HG03097 (cell line): ENCODE results near the gene CD7.
"Not testable (repeated sequence)": the region's sequence is repeated elsewhere in the genome, so short reads cannot be mapped to it uniquely, and the experiment has no call there.

Source experiments
- ATAC-seq: cut with Tn5 transposase; IDR thresholded peaks from one replicate; pipeline ENCODE4 v1.9.1; 2021; ENCODE audit not compliant: unreplicated experiment, low FRiP score

CD7 gene

DNA sequence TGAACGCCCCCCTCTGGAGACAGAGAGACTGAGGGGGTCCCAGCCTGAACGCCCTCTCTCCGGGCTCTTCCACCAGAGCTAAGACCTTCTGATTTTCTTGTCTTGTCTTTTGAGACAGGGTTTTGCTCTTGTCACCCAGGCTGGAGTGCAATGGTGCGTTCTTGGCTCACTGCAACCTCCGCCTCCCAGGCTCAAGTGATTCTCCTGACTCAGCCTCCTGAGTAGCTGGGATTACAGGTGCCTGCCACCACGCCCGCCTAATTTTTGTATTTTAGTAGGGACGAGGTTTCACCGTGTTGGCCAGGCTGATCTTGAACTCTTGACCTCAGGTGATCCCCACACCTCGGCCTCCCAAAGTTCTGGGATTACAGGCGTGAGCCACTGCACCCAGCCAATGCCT is 30.6 kb upstream of the CD7 start:
- not testable (repeated sequence) for ATAC-seq

DNA sequence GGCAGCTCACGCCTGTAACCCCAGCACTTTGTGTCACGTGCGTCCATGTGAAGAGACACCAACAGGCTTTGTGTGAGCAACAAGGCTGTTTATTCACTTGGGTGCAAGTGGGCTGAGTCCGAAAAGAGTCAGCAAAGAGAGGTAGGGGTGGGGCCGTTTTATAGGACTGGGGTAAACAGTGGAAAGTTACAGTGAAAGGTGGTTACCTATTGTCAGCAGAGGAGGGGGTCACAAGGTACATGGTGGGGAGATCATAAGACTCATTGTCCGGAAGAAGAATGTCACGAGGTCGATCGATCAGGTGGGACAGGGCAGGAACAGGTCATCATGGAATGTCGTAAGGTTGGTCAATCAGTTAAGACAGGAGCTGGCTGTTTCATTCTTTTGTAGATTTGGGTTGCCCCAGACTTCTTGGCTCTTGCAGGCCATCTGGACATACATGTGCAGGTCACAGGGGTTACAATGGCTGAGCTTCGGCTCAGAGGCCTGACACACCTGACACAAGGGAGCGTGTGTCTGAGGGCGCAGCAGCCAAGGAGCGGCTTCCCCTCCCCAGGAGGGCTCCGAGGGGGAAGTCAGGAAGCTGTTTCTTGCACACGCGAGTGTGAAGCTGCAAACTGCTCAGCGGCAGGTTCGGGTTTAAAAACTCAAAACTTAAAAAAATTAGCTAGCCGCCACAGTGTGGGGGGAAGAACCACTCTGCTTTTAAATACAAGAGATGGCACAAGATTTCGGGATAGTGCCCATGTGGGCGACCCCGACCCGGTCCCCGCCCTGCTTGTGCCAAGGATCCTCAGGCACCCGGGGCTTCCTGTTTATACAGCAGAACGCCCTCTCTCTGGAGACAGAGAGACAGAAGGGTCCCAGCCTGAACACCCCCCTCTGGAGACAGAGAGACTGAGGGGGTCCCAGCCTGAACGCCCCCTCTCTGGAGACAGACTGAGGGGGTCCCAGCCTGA is 29.2 kb upstream of the CD7 start:
- ATAC-seq, result no peak

DNA sequence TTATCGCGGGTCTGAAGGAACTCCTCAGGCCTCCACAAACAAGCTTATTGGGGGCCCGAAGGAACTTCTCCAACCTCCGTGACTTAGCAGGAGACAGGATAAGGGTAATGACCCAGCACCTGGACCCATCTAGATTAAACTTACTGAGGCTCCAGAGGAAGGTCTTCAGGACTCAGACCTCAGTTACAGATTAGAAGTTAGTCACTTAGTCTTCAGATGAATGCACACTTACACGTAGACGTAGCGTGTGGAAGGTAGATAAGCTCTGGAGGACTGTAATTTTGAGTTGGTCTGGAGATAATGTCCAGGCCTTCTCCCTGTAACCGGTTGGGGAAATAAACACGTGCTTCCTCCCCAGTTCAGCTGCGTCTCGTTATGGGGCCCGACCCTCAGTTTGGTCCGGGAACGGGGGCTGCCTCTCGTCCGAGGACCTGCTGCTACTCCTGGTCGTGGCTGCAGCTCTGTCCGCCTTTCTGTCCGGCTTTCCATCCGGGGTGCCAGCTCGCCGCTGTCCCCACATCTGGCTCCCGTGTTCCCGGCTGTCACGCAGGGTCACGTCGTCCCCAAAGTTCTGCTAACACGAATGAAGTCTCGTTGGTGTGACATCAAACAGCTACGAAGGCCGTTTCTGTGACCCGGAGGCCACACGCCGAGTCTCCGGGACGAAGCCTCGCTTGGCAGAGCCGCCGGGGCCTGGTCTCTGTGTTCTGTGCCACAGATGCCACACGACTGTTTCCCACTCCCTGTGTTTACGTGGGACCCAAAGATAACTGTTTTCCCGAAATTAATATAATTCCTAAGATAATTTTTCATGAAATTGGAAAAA is 28.0 kb upstream of the CD7 start:
- no peak for ATAC-seq

DNA sequence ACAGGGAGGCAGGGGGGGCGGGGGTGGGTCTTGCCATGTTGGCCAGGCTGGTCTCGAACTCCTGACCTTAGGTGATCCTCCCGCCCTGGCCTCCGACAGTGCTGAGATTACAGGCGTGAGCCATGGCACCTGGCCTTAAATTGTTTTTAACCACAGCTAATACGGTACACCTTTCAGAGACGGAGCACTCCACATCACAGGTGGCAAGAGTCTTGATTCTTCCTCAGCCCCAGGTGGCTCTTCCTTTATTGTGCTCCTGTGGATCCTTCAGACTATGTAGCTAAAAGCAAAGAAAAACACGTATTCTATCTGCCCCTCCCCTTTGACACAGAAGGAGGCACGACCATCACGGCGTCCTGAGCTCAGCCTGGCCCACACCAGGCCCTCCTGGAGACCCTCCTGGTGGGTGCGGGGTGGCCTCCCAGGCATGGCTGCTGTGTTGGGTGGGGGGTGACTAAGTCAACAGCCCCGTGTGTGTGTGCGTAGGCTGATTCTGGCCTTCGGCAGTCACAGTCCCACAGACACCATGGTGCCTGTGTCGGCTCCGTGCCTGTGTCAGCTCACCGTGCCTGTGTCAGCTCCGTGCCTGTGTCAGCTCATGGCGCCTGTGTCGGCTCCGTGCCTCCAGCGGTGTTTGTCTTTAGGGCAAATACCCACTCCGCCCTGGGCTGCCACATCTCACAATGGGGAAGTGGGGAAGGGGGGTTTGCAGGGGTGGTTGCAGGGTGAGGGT is 26.9 kb upstream of the CD7 start:
- no peak for ATAC-seq

DNA sequence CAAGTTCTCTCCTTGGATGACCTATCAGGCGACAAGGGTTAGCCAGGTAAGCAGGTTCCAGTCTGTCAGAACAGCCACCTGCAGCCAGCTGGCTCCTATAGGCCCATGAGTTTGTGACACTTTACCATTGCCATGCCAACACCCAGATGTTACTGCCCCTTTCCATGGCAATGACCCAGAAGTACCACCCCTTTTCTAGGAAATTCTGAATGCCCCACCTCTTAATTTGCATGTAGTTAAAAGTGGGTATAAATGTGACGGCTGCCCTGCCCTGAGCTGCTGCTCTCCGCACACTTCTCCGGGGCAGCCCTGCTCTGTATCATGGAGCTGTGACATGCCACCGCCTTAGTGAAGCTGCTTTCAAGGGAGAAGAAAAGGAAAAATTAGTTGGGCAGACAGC is 26.2 kb upstream of the CD7 start:
- ATAC-seq, result no peak

DNA sequence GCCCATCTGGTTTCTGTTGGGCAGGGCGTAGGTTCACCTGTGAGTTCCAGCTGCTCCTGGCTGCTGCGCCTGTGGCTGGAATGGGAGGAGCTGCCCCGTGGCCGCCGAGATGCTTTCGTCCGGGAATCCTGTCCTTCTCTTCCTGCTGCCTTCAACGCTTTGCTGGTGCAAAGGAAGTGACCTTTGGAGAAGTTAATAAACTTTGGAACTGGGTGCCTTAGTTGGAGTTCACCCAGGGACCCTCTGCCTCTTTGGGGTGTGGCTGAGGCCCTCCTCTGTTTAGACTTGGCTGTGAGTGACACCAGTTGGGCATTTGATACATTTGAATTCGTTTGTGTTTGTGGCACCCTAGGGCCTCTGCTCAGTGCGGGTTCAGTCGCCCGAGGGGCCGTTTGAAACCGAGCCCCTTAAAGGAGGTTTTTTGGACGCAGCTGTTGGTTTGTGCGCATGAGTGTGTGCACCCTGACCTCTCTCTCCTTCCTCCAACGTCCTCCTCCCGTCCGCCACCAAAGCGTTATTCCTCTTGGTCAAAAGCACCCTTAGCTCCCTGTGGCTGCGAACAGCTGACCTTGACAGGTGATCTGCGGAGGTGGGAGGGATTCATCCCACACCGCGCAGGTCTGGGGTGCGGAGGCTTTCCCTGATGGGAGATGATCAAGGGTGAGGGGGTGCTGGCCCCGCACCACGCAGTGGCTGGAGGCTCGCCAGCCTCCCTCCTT is 25.1 kb upstream of the CD7 start:
- no peak for ATAC-seq

DNA sequence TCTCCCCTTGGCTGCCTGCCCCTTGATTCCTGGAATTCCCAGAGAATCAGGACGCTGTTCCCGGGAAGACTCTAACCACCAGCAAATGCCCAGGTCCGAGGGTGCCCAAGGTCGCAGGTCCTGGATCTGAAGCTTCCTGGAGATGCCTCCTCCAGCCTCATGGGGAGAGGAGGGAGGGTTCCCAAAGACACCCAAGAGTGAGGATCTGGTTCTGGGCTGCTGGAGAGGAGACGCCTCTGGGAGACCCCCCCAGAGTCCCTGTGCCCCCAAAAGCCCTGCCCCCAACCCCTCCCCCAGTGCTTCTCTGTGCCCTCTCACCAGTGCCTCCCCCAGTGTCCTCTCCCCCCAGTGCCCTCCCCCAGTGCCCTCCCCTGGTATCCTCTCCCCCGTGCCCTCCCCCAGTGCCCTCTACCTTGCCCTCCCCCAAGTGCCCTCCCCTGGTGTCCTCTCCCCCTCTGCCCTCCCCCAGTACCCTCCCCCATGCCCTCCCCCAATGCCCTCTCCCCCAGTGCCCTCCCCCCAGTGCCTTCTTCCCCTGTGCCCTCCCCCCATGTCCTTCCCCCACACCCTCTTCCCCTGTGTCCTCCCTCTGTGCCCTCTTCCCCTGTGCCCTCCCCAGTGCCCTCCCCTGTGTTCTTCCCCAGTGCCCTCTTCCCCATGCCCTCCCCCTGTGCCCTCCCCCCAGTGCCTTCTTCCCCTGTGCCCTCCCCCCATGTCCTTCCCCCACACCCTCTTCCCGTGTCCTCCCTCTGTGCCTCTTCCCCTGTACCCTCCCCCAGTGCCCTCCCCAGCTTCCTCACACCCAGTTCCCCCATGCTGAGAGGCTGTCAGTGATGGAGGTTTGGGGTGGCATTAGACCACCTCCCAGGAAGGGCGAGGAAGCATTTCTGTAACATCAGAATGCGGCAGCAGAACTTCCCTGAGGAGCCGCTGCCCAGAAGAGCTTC is 22.5 kb upstream of the CD7 start:
- no peak for ATAC-seq

DNA sequence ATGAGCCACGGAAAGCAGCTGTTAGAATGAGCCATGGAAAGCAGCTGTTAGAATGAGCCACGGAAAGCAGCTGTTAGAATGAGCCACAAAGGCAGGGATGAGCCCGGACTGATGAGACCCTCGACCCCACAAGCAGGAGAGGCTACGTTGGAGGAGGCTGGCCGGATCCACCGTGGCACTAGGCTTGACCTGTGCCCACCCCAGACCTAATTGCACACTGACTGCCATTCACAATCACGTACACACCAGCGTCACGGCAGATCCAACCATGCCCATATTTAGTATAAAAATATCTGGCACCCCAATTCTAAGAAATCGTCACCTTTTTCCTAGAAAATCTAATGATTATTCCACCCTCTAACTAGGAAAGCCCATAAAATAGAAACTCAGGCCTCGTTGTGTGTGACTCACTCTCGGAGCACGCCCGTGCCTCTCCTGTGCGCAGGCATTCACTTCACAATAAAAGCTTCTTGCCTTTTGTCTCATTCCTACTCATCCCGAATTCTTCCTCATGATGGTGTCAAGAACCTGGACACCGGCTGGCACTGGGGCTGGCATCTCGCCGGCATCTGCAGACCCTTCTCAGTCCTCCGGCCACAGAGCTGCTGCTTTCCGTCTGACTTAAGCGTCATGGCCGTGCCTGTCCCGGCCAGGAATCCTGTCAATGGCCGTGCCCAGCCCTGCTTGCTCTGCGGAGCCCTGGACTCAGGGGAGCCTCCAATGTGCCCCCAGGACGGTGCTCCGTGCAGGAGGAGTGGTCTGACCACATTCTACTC is 21.6 kb upstream of the CD7 start:
- no peak for ATAC-seq

DNA sequence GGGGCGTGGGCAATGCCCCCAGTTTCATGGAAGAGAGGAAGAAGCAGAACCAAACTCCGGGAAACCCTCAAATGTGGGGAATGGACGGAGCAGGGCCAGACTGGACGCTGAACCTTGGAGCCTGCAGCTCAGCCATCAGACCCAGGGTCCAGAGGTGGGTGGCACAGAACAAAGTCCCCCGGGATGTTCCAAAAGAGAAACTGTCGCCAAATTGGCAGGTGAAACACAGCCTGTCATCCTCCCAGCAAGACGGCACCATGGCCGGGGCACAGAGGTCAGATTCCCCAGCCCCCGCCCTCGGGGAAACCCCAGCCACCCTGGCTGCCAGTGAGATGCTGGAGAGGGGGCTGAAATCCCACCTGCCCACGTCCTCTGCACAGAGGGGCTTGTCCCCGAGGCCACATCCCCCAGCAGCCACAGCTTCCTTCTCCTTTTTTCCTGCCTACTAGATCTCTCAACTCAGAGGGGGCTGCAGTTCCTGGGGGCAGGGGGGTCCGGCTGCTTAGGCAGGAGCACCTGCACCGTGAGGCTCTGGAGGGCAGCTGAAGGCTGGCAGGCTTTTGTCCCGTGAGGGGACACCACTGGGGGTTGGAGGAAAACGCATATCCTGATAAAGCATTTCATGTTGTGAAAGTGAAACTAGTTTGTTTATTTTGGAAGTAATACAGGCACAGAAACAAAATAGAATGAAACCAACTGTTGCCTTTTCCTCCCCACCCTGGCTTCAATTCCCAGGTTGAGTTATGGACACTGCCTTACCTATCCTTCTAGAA is 17.4 kb upstream of the CD7 start:
- no peak for ATAC-seq

DNA sequence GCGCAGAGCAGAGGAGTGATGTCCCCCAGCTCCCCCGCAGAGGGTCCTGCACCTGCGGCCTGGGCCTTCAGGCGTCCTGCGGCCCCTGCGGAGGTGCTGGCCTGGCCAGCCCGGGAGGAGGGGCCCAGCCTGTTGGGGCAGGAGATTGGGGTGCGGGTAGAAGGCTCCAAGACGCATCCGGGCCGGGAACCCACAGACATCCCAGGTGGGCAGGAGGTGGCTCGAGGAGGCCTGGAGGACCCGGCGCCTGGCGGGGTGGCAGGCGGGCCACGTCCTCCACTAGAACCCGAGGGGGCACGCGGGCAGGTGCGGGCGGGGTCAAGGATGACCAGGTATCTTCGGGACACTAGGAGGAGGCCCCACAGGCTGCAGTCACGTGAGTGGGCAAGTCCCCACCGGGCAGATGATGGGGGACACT is 16.8 kb upstream of the CD7 start:
- no peak for ATAC-seq

DNA sequence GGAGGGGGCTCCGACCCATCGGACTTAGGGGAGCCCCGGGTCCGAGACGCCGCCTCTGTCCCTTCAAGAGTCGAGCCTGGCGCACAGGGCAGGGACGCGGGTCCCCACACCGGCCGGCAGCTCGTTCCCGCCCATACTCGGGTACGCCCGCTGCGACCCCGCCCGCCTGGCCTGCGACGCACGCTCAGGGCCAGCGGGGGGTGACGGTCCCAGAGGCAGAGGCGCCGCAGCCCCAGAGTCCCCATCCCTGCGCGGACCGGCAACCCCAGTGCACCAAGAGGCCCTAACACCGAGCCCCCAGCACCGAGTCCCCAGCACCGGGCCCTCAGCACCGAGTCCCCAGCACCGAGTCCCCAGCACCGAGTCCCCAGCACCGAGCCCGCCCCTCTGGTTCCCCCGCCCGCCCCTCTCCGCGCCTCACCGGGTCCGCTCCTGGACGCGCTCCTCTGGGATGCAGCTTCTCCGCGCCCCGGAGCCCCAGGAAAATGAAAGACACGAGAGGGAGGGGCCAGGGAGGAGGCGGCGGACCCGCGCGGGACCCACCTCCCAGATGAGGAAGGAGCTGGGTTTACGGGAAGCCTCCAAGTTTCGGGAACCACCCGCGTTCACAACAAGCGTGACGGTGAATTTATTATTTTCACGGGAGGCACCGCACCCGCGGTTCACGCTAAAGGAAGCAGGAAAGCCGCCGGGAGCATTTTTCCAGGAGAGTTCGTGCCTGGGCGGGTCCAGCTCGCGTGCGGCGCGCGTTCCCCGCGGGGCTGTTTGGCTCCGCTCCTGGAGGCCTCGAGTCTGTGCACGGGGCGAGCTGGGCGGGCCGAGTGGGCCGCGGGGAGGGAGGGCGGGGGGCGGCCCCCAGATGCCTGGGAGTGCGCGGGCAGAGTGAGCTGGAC is 16.1 kb upstream of the CD7 start, which contains the start of gene SECTM1:
SECTM1 (minus strand) TSS at position 488 of the 893 bp plus-strand sequence. CDS start 6,526 bp downstream, outside the sequence.
- ATAC-seq, result no peak

DNA sequence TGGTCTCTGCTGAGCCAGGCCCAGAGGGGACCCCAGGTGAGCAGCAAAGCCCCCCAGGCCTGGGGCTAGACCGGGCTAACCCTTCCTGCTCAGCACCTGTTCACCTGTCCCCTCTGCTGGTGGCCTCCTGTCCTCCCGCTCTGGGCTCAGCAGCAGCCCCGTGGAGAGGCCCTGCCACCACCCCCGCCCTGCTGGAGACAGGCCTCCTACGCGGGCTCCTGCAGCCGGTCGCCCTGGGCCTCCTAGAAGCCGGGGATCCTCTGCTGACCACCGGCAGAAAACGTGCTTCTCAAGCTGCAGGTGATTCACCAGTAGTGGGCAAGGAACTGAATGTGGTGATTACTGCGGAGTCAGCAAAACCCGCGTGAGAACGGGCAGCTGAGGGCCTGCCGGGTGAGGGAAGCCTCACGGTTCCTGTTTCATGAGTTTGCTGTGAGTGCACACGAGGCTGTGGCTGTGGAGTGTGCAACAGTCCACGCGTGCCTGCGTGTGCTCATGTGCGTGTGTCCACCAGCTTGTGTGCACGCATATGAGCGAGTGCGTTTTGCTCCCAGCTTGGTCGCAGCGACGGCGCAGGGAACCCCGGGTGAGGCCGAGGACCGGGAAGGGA is 15.4 kb upstream of the CD7 start:
- no peak for ATAC-seq

DNA sequence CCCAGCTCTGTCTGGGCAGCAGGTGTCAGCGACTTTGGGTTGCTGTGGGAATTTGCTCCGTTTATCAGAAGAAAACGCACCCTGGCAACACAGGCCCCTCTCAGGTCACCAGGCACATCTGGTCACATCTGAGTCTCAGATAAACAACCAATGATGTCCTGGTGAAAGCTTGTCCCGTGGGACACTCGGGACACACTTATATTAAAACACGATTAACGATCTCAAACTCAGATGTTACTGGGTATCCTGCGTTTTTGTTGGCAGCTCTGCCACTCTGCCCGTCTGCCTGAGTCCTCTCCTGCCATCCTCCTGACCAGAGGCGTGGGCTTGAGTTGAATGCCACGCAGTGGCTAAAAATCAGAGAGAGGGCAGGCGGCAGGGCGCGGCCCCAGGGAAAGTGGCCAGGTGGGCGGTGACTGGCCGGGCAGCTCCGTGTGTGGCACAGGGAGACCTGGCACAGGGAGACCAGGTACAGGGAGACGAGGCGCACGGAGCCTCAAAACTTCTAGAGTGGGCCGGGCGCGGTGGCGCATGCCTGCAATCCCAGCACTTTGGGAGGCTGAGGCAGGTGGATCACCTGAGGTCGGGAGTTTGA is 14.0 kb upstream of the CD7 start:
- no peak for ATAC-seq

DNA sequence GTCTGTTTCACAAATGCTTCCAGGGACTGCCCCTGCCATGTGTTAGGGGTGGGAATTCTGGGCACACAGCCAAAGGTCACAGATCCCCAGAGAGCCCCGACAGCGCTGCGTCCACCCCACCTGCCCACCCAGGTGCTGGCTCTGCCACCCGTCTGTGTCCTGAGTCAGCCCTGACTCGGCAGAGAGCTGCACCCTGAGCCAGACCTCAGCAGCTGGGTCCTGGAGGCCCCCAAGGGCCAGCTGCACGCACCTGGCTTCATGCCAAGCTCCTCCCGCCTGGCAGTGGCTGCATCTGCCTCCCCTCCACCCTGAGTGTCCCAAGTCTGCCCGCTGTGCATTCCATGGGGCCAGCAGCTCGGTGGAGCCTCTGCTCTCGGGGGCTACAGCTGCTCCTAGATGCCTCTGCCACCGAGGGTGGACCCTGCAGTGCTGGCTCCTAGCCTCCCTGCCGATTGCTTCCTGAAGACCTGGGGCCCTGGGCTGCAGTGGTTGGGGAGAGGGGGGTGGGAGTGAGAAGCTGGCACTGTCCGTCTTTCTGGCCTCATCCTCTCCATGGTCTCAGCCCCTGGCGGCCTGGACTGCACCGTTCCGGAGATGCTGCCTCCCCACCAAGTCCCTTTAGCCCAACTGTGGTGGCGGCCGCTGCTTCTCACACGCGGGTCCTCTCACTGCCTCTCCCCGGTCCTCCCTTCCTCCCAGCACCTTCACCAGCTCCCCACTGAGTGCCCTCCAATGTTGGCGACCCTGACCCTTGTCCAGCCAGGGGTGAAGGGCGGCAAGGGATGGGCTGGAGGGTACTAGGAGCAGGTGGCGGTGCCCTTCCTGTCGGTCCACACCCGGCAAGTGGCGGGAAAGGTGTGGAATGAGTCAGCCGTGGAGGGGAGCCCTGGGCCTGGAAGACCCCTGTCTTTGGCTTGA is 13.2 kb upstream of the CD7 start:
- no peak for ATAC-seq
